Activated CD8-positive, alpha-beta memory T cell treated with anti-CD3 and anti-CD28 coated beads, Interleukin-2, amount 50 U/mL, for 1 hour (primary cell): Measurements from ENCODE around the gene ARHGAP28.

Experiments
- DNase-seq: peaks from one replicate; pipeline ENCODE4 v3.0.0-alpha.2; 2020; ENCODE audit errors: extremely low read depth

Gene ARHGAP28

GRCh38 chr18:6959110-6959509 is 229.6 kb downstream of the ARHGAP28 start:
- DNase-seq = no peak

- no peak for DNase-seq
These were observed 230.6 kb downstream of the ARHGAP28 start for GRCh38 chr18:6960124-6960523.

DNA sequence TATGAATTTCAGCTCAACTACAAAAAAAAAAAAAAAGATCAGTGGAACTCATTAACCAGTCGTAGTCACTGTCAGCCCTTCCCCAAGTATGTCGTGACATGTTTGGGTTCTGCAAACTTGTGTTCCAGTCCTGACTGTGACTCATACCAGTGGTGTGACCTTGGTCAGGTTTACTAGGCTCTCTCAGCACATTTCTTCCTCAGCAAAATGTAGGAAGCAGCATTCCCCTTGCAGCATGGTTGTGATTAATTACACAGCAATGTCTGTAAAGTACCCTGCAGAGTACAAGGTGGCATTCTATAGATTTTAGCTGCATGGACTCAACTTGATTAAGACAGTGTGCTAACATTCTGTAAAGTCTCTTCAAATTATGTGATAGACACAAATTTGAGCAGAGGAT is 231.1 kb downstream of the ARHGAP28 start:
- DNase-seq = no peak

GRCh38 chr18:6961331-6961730 is 231.8 kb downstream of the ARHGAP28 start:
- DNase-seq = no peak

DNA sequence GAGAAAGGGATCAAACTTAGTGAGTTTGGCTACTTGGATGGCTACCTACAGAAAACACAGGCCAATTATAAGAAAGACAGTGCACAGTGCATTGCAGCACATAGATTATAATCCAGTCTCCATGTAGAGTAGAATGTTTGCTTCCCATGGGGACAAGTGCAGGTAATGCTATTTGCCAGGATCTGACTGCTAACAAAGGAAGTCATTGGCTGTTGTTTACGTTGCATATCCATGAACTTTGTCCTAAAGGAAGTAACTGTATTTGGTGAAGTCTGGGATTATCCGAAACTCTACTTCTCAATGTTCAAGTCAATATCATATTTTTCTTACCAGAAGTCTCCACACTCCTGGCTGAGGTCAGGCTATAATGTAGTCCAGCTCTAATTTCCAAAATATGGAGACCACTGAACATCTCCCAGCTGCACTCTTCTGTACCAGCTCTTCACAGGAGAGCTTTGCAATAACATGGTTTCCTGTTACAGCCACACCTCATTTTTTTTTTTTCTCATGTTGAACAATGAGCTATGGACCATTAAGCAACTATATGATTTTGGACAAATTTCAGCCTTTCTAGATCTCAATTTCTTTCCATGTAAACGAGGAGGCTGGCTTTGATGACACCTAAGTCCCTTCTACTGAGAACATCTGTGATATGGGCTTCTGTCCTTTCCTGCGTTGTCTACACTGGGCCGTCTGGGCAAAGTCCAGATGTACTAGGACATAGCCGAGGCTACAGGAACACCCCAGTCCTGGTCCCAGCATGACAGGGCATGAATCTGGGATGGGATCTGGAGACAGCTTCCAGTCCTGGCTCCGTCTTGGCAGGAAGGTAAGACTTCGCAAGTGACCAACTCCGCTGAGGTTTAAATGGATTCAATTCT is 233.3 kb downstream of the ARHGAP28 start:
- no peak for DNase-seq

DNA sequence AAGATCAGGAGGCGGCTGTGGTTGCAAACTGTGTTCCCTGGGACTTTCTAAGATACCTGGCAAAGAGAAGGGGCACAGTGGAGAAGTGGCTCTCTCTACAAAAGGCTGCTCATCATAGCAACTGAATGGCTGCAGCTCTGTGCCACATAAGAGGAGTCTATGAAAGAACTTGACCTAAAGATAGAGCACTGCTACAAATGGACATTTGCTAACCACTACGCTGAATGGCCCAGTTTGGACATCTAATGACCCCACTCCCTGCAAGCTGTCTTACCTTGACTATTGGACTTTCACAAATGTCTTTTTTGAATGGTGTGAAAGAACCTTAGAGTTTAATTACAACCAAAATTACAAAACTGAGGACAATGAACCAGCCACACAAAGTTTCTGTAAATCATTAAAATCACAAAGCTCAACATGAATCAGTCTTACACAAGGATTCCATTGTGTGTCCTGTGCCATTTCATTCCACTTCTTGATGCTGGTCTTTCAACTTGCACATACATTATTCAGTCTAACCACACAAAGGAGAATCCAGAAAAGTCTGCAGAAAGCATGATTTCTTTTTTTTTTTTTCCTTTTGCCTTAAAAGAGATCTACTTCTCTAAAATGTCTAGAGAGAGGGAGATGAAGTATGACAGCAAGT is 234.1 kb downstream of the ARHGAP28 start:
- DNase-seq = no peak
